ENCODE measurements around the gene ATP7A. TPM values are rescaled to one million over a fixed set of nuclear protein-coding genes. Genes with fewer than 3 reads are reported as not detected.

The ATP7A gene
- total RNA-seq, 1 experiment from 2014 or later = 2.1 TPM

- no peak overlapping the region for H3K56ac ChIP-seq (ENCODE audit: insufficient read length, low read depth, low read length)
- DNase-seq = no peak
- no peak overlapping the region for H3K18ac ChIP-seq (ENCODE audit: insufficient read length, low read depth, low read length)
- peaks cover 24 to 41% (median 33%) of the 10 kb centered on the region in 3 experiments; a peak in 6 of 7 replicates for H3K36me3 Mint-ChIP-seq (ENCODE audit: insufficient read depth in 1 of 3, low read depth in 3 of 3)
- H3K27me3 ChIP-seq (ENCODE audit: insufficient read depth, low read length) = no peaks in the 10 kb centered on the region
- no peak overlapping the region for H3T11ph ChIP-seq (ENCODE audit: low read length)
- no peak overlapping the region for H4K8ac ChIP-seq (replicated peaks; ENCODE audit: insufficient read length, low read depth, low read length)
- no peak overlapping the region for H3K23ac ChIP-seq (ENCODE audit: insufficient read length, low read depth, low read length)
- no peaks in the 10 kb centered on the region; the same call in 1 of the 2 replicates for H3K27me3 Mint-ChIP-seq (ENCODE audit: low read depth)
- no CpG with 5 or more reads among the region's 5 CpGs for whole genome bisulfite sequencing (ENCODE audit: extremely low coverage, insufficient read length, low lambda C conversion rate)
- no peak overlapping the region for H2BK120ac ChIP-seq (ENCODE audit: low read depth, low read length, poor library complexity, severe bottlenecking)
- H2AFZ ChIP-seq (ENCODE audit: low read length) = no peak overlapping the region
- peaks cover 4 to 5% of the 10 kb centered on the region in 2 experiments; a peak in 2 of 4 replicates for H3K4me1 Mint-ChIP-seq
- H3K9ac ChIP-seq (ENCODE audit: extremely low read depth, insufficient read length, low read length) = no peak overlapping the region
- no peak overlapping the region for H2AK5ac ChIP-seq (ENCODE audit: insufficient read length, low read length)
- no peak for TF ChIP-seq CTCF (conservative IDR thresholded peaks at IDR 0.05)
- no peak overlapping the region for H3K4ac ChIP-seq (ENCODE audit: low read depth, low read length)
- H2BK5ac ChIP-seq (ENCODE audit: insufficient read length, low read length) = no peak overlapping the region
- H2BK15ac ChIP-seq (ENCODE audit: low read depth, low read length) = no peak overlapping the region
- no peak overlapping the region for H3K27ac ChIP-seq (ENCODE audit: insufficient read length, low read depth, low read length)
- H4K91ac ChIP-seq (ENCODE audit: insufficient read length, low read depth, low read length) = no peak overlapping the region
- H3K9me3 ChIP-seq (ENCODE audit: control insufficient read depth, low read depth, low read length) = peaks cover 6% of the 10 kb centered on the region
- H4K20me1 ChIP-seq (ENCODE audit: control insufficient read depth, insufficient read depth, insufficient read length) = no peaks in the 10 kb centered on the region
- peaks cover 8% of the 10 kb centered on the region; the same call in 1 of the 2 replicates for H3K79me2 ChIP-seq (ENCODE audit: insufficient read depth, low read length)
- H3K27ac Mint-ChIP-seq = no peak overlapping the region
- H3K23me2 ChIP-seq (ENCODE audit: insufficient read length, low read depth, low read length, poor library complexity, severe bottlenecking) = no peaks in the 10 kb centered on the region
- H3K4me3 Mint-ChIP-seq = peak overlapping the region in 1 of 2 experiments; percentile 65; a peak in 4 of 5 replicates
- peaks cover 57 to 69% of the 10 kb centered on the region in 2 experiments for H3K9me3 Mint-ChIP-seq
- no peak overlapping the region for H3K14ac ChIP-seq (ENCODE audit: insufficient read depth, low read length)
- H3K4me1 ChIP-seq (ENCODE audit: insufficient read depth, low read length) = no peaks in the 10 kb centered on the region
- no peak overlapping the region for H3K4me2 ChIP-seq (ENCODE audit: insufficient read depth, insufficient read length, low read length)
- H4K5ac ChIP-seq (ENCODE audit: insufficient read length, low read depth, low read length) = no peak overlapping the region
- no peaks in the 10 kb centered on the region for H3K79me1 ChIP-seq (ENCODE audit: insufficient read depth, low read depth, low read length, poor library complexity, severe bottlenecking)
- no peak overlapping the region for H2BK12ac ChIP-seq (ENCODE audit: insufficient read length, low read depth, low read length)
- no peak overlapping the region for H2BK20ac ChIP-seq (ENCODE audit: low read depth, low read length, poor library complexity, severe bottlenecking)
Observed at GRCh38 chrX:77901506-77901905, 9.0 kb upstream of the ATP7A start.
